ENCODE results near the gene RTTN.

GRCh38 chr18:70127359-70127758, 78.1 kb downstream of the RTTN start:
- no peak for TF ChIP-seq ZBTB1 (CRISPR knock-in tag; IDR thresholded peaks at IDR 0.05; ENCODE audit: borderline replicate concordance, low read depth)
- TF ChIP-seq ZNF263 (CRISPR knock-in tag; IDR thresholded peaks at IDR 0.05; ENCODE audit: borderline replicate concordance): no peak
- TF ChIP-seq ZNF512 (tag; IDR thresholded peaks at IDR 0.05): no peak
- no peak for TF ChIP-seq GTF2A2 (tag; IDR thresholded peaks at IDR 0.05)
- no peak for TF ChIP-seq RFX5 (IDR thresholded peaks at IDR 0.05; ENCODE audit: low read depth, low read length)
- TF ChIP-seq CTCF (IDR thresholded peaks at IDR 0.05 in 2 of 3, conservative IDR thresholded peaks at IDR 0.05 in 1 of 3; ENCODE audit: insufficient read depth in 2 of 3, low read depth in 1 of 3, low read length in 3 of 3): no peak
- TF ChIP-seq TBP (optimal IDR thresholded peaks at IDR 0.05; ENCODE audit: low read depth, low read length): no peak
- no peak for TF ChIP-seq ZNF717 (CRISPR knock-in tag; IDR thresholded peaks at IDR 0.05)
- TF ChIP-seq CBX8 (IDR thresholded peaks at IDR 0.05; ENCODE audit: borderline replicate concordance, extremely low read depth, low read depth, low read length, poor library complexity, severe bottlenecking): no peak
- TF ChIP-seq EZH2 (IDR thresholded peaks at IDR 0.05; ENCODE audit: borderline replicate concordance, low read depth, low read length): no peak
- no peak for TF ChIP-seq TGIF2 (CRISPR knock-in tag; IDR thresholded peaks at IDR 0.05)
- no peak for TF ChIP-seq MBD2 (IDR thresholded peaks at IDR 0.05; ENCODE audit: borderline replicate concordance, low read depth)
- TF ChIP-seq MYC (IDR thresholded peaks at IDR 0.05; ENCODE audit: low read depth, low read length): no peak
- TF ChIP-seq MYC (CRISPR knock-in tag; IDR thresholded peaks at IDR 0.05; ENCODE audit: borderline replicate concordance, low read depth): no peak
- TF ChIP-seq MEF2D (tag; conservative IDR thresholded peaks at IDR 0.05; ENCODE audit: low read depth): no peak
